ENCODE results near the gene FBXO36. TPM values are rescaled to one million over a fixed set of nuclear protein-coding genes. Genes with fewer than 3 reads are reported as not detected.
"Not testable (repeated sequence)": the region's sequence is repeated elsewhere in the genome, so short reads cannot be mapped to it uniquely, and the experiment has no call there.

The FBXO36 gene
- total RNA-seq, 2 donors from 2014 or later: 5.6 to 8.4 TPM

DNA sequence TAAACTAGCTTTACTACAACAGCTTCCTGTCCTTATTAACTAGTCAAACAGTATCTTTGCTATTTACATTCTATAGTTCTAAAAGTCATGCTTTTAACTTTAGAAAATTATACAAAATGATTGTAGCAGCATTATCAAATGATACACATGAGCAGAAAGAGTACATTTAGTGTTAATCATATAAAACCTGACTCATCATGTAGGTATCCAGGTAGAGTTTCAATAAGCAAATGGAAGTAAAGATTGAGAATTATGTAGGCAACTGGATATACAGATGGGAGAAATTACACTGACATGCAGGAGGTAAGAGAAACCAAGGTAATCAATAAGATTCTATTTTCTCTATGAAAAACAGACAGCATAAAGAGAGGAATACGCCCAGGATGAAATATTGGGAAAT, 34.3 kb upstream of the FBXO36 start:
- no peaks in the 10 kb centered on the region for H3K27me3 ChIP-seq (replicated peaks; ENCODE audit: insufficient read depth)
- intact Hi-C loops (cut with DNase I): no loop called here
- TF ChIP-seq, protein P1, sequence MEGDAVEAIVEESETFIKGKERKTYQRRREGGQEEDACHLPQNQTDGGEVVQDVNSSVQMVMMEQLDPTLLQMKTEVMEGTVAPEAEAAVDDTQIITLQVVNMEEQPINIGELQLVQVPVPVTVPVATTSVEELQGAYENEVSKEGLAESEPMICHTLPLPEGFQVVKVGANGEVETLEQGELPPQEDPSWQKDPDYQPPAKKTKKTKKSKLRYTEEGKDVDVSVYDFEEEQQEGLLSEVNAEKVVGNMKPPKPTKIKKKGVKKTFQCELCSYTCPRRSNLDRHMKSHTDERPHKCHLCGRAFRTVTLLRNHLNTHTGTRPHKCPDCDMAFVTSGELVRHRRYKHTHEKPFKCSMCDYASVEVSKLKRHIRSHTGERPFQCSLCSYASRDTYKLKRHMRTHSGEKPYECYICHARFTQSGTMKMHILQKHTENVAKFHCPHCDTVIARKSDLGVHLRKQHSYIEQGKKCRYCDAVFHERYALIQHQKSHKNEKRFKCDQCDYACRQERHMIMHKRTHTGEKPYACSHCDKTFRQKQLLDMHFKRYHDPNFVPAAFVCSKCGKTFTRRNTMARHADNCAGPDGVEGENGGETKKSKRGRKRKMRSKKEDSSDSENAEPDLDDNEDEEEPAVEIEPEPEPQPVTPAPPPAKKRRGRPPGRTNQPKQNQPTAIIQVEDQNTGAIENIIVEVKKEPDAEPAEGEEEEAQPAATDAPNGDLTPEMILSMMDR (IDR thresholded peaks at IDR 0.05): no peak
- TF ChIP-seq POLR2A (IDR thresholded peaks at IDR 0.05) (no peak), POLR2AphosphoS5 (IDR thresholded peaks at IDR 0.05) (no peak)
- no peaks in the 10 kb centered on the region for H3K36me3 ChIP-seq
- DNase-seq (ENCODE audit: low spot score): no peak
- H3K4me1 ChIP-seq (replicated peaks): no peaks in the 10 kb centered on the region
- no peak overlapping the region for H3K4me3 ChIP-seq
- H3K27ac ChIP-seq: no peak overlapping the region
- 87% methylated on average over 1 of the region's 1 CpG for WGBS
- no peaks in the 10 kb centered on the region for H3K9me3 ChIP-seq

DNA sequence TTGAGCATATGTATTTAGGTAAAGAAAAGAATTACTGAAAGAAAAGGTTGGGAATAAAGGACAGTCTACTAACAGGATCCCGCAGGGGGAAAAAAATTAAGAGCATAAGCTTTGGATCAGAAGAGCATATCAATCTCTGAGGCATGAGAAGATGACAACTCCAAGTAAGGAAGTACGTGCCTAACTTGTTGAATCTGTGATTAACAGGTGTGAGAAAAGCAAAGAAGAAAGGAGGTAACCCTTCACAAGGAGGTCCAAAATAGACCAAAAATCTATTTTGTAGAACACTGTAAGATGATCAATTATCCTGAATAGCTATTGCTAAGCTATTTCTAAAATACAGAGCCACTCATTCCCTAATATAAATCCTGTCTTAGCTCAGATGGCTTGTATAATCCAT, 33.3 kb upstream of the FBXO36 start:
- DNase-seq (ENCODE audit: low spot score): no peak
- no peaks in the 10 kb centered on the region for H3K9me3 ChIP-seq
- TF ChIP-seq, protein P1 (IDR thresholded peaks at IDR 0.05): no peak
- TF ChIP-seq POLR2A (IDR thresholded peaks at IDR 0.05) (no peak), POLR2AphosphoS5 (IDR thresholded peaks at IDR 0.05) (no peak)
- no peak overlapping the region for H3K27ac ChIP-seq
- 91% methylated on average over 2 of the region's 2 CpGs for WGBS
- H3K27me3 ChIP-seq (replicated peaks; ENCODE audit: insufficient read depth): no peaks in the 10 kb centered on the region
- no peak overlapping the region for H3K4me3 ChIP-seq
- H3K36me3 ChIP-seq: no peaks in the 10 kb centered on the region
- no peaks in the 10 kb centered on the region for H3K4me1 ChIP-seq (replicated peaks)
- intact Hi-C loops (cut with DNase I): no loop called here

DNA sequence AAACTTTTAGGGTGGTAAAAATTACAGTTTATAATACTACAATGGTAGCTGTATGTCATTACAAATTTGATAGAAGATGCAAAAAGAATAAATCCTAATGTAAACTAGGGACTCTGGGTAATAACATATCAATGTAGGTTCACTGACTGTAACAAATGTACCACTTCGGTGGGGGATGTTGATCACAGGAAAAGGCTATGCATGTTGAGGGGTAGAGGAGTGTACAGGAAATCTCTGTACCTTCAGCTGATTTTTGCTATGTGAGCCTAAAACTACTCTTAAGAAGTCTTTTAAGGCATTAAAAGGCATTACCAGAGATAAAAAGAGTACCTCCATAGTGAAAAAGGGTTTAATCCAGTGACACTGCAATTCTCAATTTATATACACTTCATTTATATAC, 25.4 kb upstream of the FBXO36 start:
- no peaks in the 10 kb centered on the region for H3K9me3 ChIP-seq
- no peaks in the 10 kb centered on the region for H3K36me3 ChIP-seq
- no peaks in the 10 kb centered on the region for H3K4me1 ChIP-seq (replicated peaks)
- no peak for DNase-seq (ENCODE audit: low spot score)
- WGBS: 83% methylated on average over 1 of the region's 1 CpG
- TF ChIP-seq, protein P1 (IDR thresholded peaks at IDR 0.05): no peak
- TF ChIP-seq POLR2AphosphoS5 (IDR thresholded peaks at IDR 0.05) (no peak), POLR2A (IDR thresholded peaks at IDR 0.05) (no peak)
- no peaks in the 10 kb centered on the region for H3K27me3 ChIP-seq (replicated peaks; ENCODE audit: insufficient read depth)
- no peak overlapping the region for H3K27ac ChIP-seq
- H3K4me3 ChIP-seq: no peak overlapping the region
- intact Hi-C loops (cut with DNase I): no loop called here

DNA sequence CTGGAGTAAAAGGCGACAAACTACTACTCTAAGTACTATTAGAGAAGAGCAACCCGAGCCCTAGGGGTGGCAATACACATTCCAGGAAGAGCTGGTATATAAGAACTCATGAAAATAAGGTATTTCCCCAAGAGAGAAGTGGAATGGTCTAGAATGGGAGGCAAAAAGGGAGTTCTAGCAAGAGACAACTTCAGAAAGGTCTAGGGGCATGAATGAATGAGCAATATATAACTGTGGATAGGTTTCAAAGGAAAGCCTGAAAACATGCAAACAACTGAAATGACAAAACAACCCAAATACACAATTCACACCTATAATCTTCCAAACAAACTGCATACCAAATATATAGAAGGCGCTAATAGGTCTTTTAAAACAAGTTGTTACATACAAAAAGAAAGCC, 22.7 kb upstream of the FBXO36 start:
- H3K4me1 ChIP-seq (replicated peaks): no peaks in the 10 kb centered on the region

DNA sequence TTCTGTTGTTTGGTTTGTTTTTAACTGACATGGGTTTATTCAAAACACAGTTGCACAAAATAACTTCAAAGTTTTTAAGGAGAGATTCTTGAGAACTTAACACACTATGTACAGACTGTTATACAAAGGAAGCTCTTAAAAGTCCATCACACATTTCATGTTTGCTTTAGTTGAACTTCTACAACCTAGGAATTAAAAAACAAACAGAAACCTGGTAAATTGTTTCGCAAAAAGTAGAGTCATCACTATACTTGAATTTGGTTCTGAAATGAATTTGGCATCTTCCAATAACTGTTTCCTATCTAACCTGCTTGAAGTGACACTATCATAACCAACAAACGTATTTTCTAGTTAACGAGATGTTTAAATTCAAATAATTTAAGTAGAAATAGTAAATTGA, 22.3 kb upstream of the FBXO36 start:
- no peak overlapping the region for H3K27ac ChIP-seq
- no peaks in the 10 kb centered on the region for H3K27me3 ChIP-seq (replicated peaks; ENCODE audit: insufficient read depth)
- H3K9me3 ChIP-seq: no peaks in the 10 kb centered on the region
- no peak for TF ChIP-seq POLR2A (IDR thresholded peaks at IDR 0.05)
- TF ChIP-seq, protein P1 (IDR thresholded peaks at IDR 0.05): no peak
- TF ChIP-seq POLR2AphosphoS5 (IDR thresholded peaks at IDR 0.05): no peak
- no peaks in the 10 kb centered on the region for H3K4me1 ChIP-seq (replicated peaks)
- no peak overlapping the region for H3K4me3 ChIP-seq
- 75% methylated on average over 3 of the region's 3 CpGs for WGBS
- H3K36me3 ChIP-seq: no peaks in the 10 kb centered on the region
- intact Hi-C loops (cut with DNase I): no loop called here
- no peak for DNase-seq (ENCODE audit: low spot score)

More for the DNA sequence above, 22.7 kb upstream of the FBXO36 start:
- no peaks in the 10 kb centered on the region for H3K9me3 ChIP-seq
- DNase-seq (ENCODE audit: low spot score): no peak
- no peak overlapping the region for H3K27ac ChIP-seq
- no peaks in the 10 kb centered on the region for H3K27me3 ChIP-seq (replicated peaks; ENCODE audit: insufficient read depth)
- H3K36me3 ChIP-seq: no peaks in the 10 kb centered on the region
- 92% methylated on average over 3 of the region's 3 CpGs for WGBS
- H3K4me3 ChIP-seq: no peak overlapping the region
- TF ChIP-seq, protein P1 (IDR thresholded peaks at IDR 0.05): no peak
- TF ChIP-seq POLR2A (IDR thresholded peaks at IDR 0.05) (no peak), POLR2AphosphoS5 (IDR thresholded peaks at IDR 0.05) (no peak)
- intact Hi-C loops (cut with DNase I): no loop called here

DNA sequence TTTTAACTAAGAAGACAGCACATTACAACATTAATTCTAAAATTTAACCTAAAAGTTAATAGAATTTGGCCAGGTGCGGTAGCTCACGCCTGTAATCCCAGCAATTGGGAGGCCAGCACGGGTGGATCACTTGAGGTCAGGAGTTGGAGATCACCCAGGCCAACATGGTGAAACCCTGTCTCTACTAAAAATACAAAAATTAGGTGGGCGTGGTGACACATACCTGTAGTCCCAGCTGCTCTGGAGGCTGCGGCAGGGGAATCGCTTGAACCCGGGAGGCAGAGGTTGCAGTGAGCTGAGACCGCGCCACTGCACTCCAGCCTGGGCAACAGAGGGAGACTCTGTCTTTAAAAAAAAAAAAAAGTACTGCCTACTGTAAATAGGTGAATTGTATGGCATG, 21.8 kb upstream of the FBXO36 start:
- not testable (repeated sequence) for H3K4me1 ChIP-seq (replicated peaks)

More for the DNA sequence above, 21.8 kb upstream of the FBXO36 start:
- H3K27me3 ChIP-seq (replicated peaks; ENCODE audit: insufficient read depth); H3K36me3 ChIP-seq; DNase-seq (ENCODE audit: low spot score); H3K9me3 ChIP-seq; H3K27ac ChIP-seq; H3K4me3 ChIP-seq; intact Hi-C loops (cut with DNase I): not testable (repeated sequence)
- 95% methylated on average over 9 of the region's 9 CpGs for WGBS

Data from prostate gland (tissue), 2 donors.